HK-2 (cell line): Measurements from ENCODE around the gene ENTREP3.

Source experiments
- DNase-seq: peaks from one replicate; pipeline ENCODE4 v3.0.0-alpha.2; 2018; ENCODE audit not compliant: unreplicated experiment

Gene ENTREP3

GRCh38 chr1:155277902-155278688 lies 22.8 kb upstream of the ENTREP3 start:
- DNase-seq, result peak; percentile 70

- DNase-seq, result peak; percentile 97
Observed at GRCh38 chr1:155277070-155277901, 22.0 kb upstream of the ENTREP3 start, which contains the start of gene HCN3. HCN3 (plus strand) TSS chr1:155277463; CDS start chr1:155277591, 128 bp downstream.

- peak; percentile 95 for DNase-seq
Observed at GRCh38 chr1:155273343-155274245, 18.3 kb upstream of the ENTREP3 start, which contains the start of gene CLK2. CLK2 (minus strand) TSS chr1:155273504; CDS start chr1:155270977, 2,527 bp downstream.

GRCh38 chr1:155272466-155273342 lies 17.4 kb upstream of the ENTREP3 start:
- DNase-seq, result no peak

- no peak for DNase-seq
Observed at GRCh38 chr1:155269381-155269780, 14.1 kb upstream of the ENTREP3 start.

GRCh38 chr1:155268630-155269029 lies 13.3 kb upstream of the ENTREP3 start:
- DNase-seq, result no peak

- no peak for DNase-seq
Observed at GRCh38 chr1:155267373-155267772, 12.1 kb upstream of the ENTREP3 start.

- DNase-seq, result no peak
Observed at GRCh38 chr1:155266553-155266952, 11.3 kb upstream of the ENTREP3 start.

GRCh38 chr1:155263067-155263466 lies 7.8 kb upstream of the ENTREP3 start:
- DNase-seq, result no peak

GRCh38 chr1:155261852-155262673 lies 6.8 kb upstream of the ENTREP3 start, which contains the start of gene SCAMP3:
SCAMP3 (minus strand) TSS chr1:155262360; CDS start chr1:155262151, 209 bp downstream.
- peak; percentile 98 for DNase-seq

- no peak for DNase-seq
Observed at GRCh38 chr1:155261493-155261851, 6.2 kb upstream of the ENTREP3 start.

GRCh38 chr1:155260276-155260675 lies 5.0 kb upstream of the ENTREP3 start:
- no peak for DNase-seq

- DNase-seq, result no peak
Observed at GRCh38 chr1:155256058-155256852, 972 bp upstream of the ENTREP3 start.

- peak; percentile 34 for DNase-seq
Observed at GRCh38 chr1:155254714-155255242, 505 bp downstream of the ENTREP3 start.

GRCh38 chr1:155254228-155254713 lies 1.0 kb downstream of the ENTREP3 start:
- no peak for DNase-seq

- DNase-seq, result no peak
Observed at GRCh38 chr1:155253797-155254196, 1.5 kb downstream of the ENTREP3 start.

GRCh38 chr1:155253208-155253607 lies 2.1 kb downstream of the ENTREP3 start:
- no peak for DNase-seq

GRCh38 chr1:155251566-155251965 lies 3.7 kb downstream of the ENTREP3 start:
- no peak for DNase-seq
